Astrocyte (in vitro differentiated cells and primary cell): ENCODE results near the gene CDR2L. TPM values are rescaled to one million over a fixed set of nuclear protein-coding genes. Genes with fewer than 3 reads are reported as not detected.

ENCODE experiments used
- DNase-seq: peaks from one replicate; pipeline ENCODE4 v3.0.0-alpha.2; 2010; ENCODE audit warnings: low read depth
- FAIRE-seq: peaks from 2 replicates; lab custom pipeline; 2011; peaks lifted over from hg19 to GRCh38; lab: Jason Lieb, UNC
- H2AFZ ChIP-seq: 2 replicates; pipeline ENCODE4 v1.6.0; 2012; ENCODE audit warnings: low read depth, low read length, inconsistent platforms
- H3K27ac ChIP-seq: 2 replicates; pipeline ENCODE4 v1.5.1; 2011; ENCODE audit warnings: low read depth, low read length, inconsistent platforms
- H3K27me3 ChIP-seq: 2 replicates; pipeline ENCODE4 v1.6.0; 2011; ENCODE audit warnings: low read length, inconsistent platforms; ENCODE audit not compliant: insufficient read depth
- H3K36me3 ChIP-seq: 2 replicates; pipeline ENCODE4 v1.5.1; 2011; ENCODE audit warnings: low read length, inconsistent platforms; ENCODE audit not compliant: insufficient read depth
- H3K4me1 ChIP-seq: 2 replicates; pipeline ENCODE4 v1.5.1; 2011; ENCODE audit warnings: low read length, inconsistent platforms; ENCODE audit not compliant: insufficient read depth
- H3K4me2 ChIP-seq: 2 replicates; pipeline ENCODE4 v1.6.0; 2012; ENCODE audit warnings: low read length, inconsistent platforms
- H3K4me3 ChIP-seq: 2 replicates; pipeline ENCODE4 v1.5.1; 2011; ENCODE audit warnings: low read depth, mild to moderate bottlenecking, low read length, inconsistent platforms; ENCODE audit not compliant: insufficient read depth
- H3K79me2 ChIP-seq: 2 replicates; pipeline ENCODE4 v1.6.0; 2012; ENCODE audit warnings: mild to moderate bottlenecking, low read length, inconsistent platforms; ENCODE audit not compliant: insufficient read depth
- H3K9ac ChIP-seq: 2 replicates; pipeline ENCODE4 v1.6.0; 2012; ENCODE audit warnings: mild to moderate bottlenecking, low read length, inconsistent platforms
- H3K9me3 ChIP-seq: 2 replicates; pipeline ENCODE4 v1.5.1; 2012; ENCODE audit warnings: low read depth, mild to moderate bottlenecking, low read length, inconsistent platforms; ENCODE audit not compliant: insufficient read depth
- H4K20me1 ChIP-seq: 2 replicates; pipeline ENCODE4 v1.6.0; 2012; ENCODE audit warnings: low read length, inconsistent platforms; ENCODE audit not compliant: insufficient read depth
- H3K27ac Mint-ChIP-seq: one replicate; pipeline ENCODE4 v1.8.0; 2021; ENCODE audit warnings: mild to moderate bottlenecking, mixed read lengths; ENCODE audit not compliant: unreplicated experiment
- H3K27me3 Mint-ChIP-seq: one replicate; pipeline ENCODE4 v1.8.0; 2021; ENCODE audit warnings: low read depth, mixed read lengths; ENCODE audit not compliant: unreplicated experiment
- H3K36me3 Mint-ChIP-seq: one replicate; pipeline ENCODE4 v1.8.0; 2021; ENCODE audit warnings: low read depth, mixed read lengths; ENCODE audit not compliant: unreplicated experiment
- H3K4me1 Mint-ChIP-seq: one replicate; pipeline ENCODE4 v1.8.0; 2021; ENCODE audit warnings: low read depth, mixed read lengths; ENCODE audit not compliant: unreplicated experiment
- H3K4me3 Mint-ChIP-seq: one replicate; pipeline ENCODE4 v1.8.0; 2021; ENCODE audit warnings: mild to moderate bottlenecking, moderate library complexity, mixed read lengths; ENCODE audit not compliant: unreplicated experiment
- H3K9me3 Mint-ChIP-seq: one replicate; pipeline ENCODE4 v1.8.0; 2021; ENCODE audit warnings: mild to moderate bottlenecking, mixed read lengths; ENCODE audit not compliant: unreplicated experiment
- CTCF ChIP-seq: IDR thresholded peaks from 2 replicates; pipeline ENCODE4 v1.5.1; 2011; ENCODE audit warnings: low read depth, mild to moderate bottlenecking, inconsistent platforms, low read length, moderate library complexity; ENCODE audit not compliant: insufficient read depth
- EZH2 ChIP-seq: IDR thresholded peaks from 2 replicates; pipeline ENCODE4 v1.6.1; 2012; ENCODE audit warnings: mild to moderate bottlenecking, low read length, inconsistent platforms; ENCODE audit not compliant: insufficient read depth
- total RNA-seq: library from RNA; stranded (reverse); gene quantifications from 2 replicates; pipeline ENCODE4 v1.2.1, GENCODE V29; 2021

Gene CDR2L
- total RNA-seq, 1 donor from 2014 or later: 59.1 TPM

GRCh38 chr17:74945543-74945942 lies 41.9 kb upstream of the CDR2L start:
- Mint-ChIP-seq H3K4me3 (no peak overlapping the region), H3K27me3 (peaks cover 65% of the 10 kb centered on the region), H3K9me3 (peaks cover 1% of the 10 kb centered on the region), H3K27ac (no peak overlapping the region), H3K4me1 (no peaks in the 10 kb centered on the region), H3K36me3 (no peaks in the 10 kb centered on the region)
- H3K79me2 ChIP-seq: no peaks in the 10 kb centered on the region
- H3K4me2 ChIP-seq: no peak overlapping the region
- FAIRE-seq (no peak), DNase-seq (no peak)
- no peak overlapping the region for H3K4me3 ChIP-seq
- no peaks in the 10 kb centered on the region for H4K20me1 ChIP-seq
- no peaks in the 10 kb centered on the region for H3K36me3 ChIP-seq
- peaks cover 13% of the 10 kb centered on the region for H3K27me3 ChIP-seq
- no peaks in the 10 kb centered on the region for H3K4me1 ChIP-seq
- no peak overlapping the region for H2AFZ ChIP-seq
- no peak for TF ChIP-seq EZH2
- no peak for TF ChIP-seq CTCF
- H3K9me3 ChIP-seq: no peaks in the 10 kb centered on the region
- H3K9ac ChIP-seq: no peak overlapping the region
- H3K27ac ChIP-seq: no peak overlapping the region

- Histone ChIP-seq H3K27ac (no peak overlapping the region), H3K9ac (no peak overlapping the region), H3K27me3 (peaks cover 14% of the 10 kb centered on the region), H2AFZ (no peak overlapping the region), H3K4me1 (no peaks in the 10 kb centered on the region), H3K79me2 (no peaks in the 10 kb centered on the region), H3K4me3 (no peak overlapping the region), H4K20me1 (no peaks in the 10 kb centered on the region), H3K4me2 (no peak overlapping the region), H3K9me3 (no peaks in the 10 kb centered on the region), H3K36me3 (no peaks in the 10 kb centered on the region)
- DNase-seq (no peak), FAIRE-seq (no peak)
- Mint-ChIP-seq H3K27me3 (peaks cover 59% of the 10 kb centered on the region), H3K4me3 (no peak overlapping the region), H3K36me3 (peaks cover 2% of the 10 kb centered on the region), H3K4me1 (no peaks in the 10 kb centered on the region), H3K27ac (no peak overlapping the region), H3K9me3 (no peaks in the 10 kb centered on the region)
- TF ChIP-seq CTCF (no peak), EZH2 (no peak)
These were observed 40.8 kb upstream of the CDR2L start for GRCh38 chr17:74946641-74947040.

- Histone ChIP-seq H3K4me1 (no peaks in the 10 kb centered on the region), H3K79me2 (no peaks in the 10 kb centered on the region), H3K27ac (no peak overlapping the region), H4K20me1 (no peaks in the 10 kb centered on the region), H3K4me2 (no peak overlapping the region), H3K27me3 (peaks cover 14% of the 10 kb centered on the region), H3K36me3 (no peaks in the 10 kb centered on the region), H3K4me3 (no peak overlapping the region), H3K9ac (no peak overlapping the region), H2AFZ (no peak overlapping the region), H3K9me3 (no peaks in the 10 kb centered on the region)
- H3K4me3 Mint-ChIP-seq: no peak overlapping the region
- H3K9me3 Mint-ChIP-seq: no peaks in the 10 kb centered on the region
- H3K27ac Mint-ChIP-seq: no peak overlapping the region
- no peak for DNase-seq
- H3K27me3 Mint-ChIP-seq: peaks cover 54% of the 10 kb centered on the region
- peaks cover 2% of the 10 kb centered on the region for H3K36me3 Mint-ChIP-seq
- no peak for FAIRE-seq
- H3K4me1 Mint-ChIP-seq: no peaks in the 10 kb centered on the region
- no peak for TF ChIP-seq EZH2
These were observed 40.2 kb upstream of the CDR2L start for GRCh38 chr17:74947041-74947754.
